UCSD-AML1 (cell line): ENCODE results near the gene TMEM37.

Experiments
- DNase-seq: peaks from one replicate; lab custom pipeline; 2025; ENCODE audit not compliant: unreplicated experiment; lab: John Stamatoyannopoulos, UW

Gene TMEM37

DNA sequence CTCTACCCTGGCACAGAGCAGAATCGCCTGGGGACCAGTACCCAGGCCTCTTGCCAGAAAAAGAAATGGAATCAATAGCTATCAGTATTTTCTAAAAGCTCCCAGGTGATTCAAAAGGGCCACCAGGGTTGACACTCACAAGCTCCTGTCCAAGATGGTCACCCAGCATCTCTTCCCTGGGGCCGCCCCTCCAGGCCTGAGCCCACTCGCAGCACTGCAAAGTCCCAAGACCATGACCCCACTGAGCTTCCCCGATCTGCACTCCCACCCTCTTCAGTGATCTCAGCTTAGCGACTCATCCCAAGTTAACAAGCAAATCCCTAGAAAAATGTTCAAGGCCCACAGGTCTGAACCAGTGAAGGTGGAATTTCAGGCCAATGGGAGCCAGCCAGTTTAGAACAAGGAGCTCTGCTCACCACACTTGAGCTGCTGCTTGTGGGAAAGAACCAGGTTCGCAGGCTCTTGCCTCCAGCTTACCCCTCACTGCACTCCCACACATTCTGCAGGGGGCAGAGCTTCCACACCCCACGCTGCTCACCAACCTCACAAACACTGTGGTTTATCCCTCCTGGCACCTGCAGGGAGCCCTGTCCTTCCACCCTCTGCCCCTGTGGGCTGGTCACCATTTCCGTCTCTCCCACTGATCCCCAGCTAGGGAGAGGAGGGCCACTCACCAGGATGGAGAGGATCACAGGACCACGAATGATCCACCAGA is 19.8 kb downstream of the TMEM37 start:
- no peak for DNase-seq

DNA sequence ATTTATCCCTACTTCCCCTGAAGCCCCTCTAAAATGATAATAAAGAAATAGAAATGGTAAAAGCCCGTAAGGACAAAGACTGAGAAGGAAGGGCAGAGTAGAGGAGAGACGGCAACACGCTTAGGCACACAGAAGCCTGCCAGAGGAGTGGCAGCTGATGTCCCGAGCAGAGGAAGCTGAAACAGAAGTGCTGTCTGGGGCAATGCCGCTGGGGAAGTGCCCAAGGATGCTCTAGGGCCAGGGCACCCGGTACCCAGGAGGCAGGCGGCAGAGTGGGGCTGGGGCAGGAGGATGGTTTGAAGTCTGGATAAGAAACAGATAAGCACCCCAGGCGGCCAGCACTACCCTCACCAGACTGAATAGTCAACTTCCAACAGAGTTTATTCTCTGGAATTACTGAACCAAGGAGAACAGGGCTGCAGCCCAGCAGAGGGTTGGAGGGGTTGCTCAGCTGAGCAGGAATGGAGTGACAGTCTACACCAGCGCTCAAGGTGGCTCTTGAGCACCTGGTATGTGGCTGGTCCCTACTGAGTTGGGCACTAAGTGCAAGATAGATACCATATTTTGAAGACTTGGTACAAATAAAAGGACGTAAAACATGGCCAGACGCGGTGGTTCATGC is 22.4 kb downstream of the TMEM37 start:
- no peak for DNase-seq

DNA sequence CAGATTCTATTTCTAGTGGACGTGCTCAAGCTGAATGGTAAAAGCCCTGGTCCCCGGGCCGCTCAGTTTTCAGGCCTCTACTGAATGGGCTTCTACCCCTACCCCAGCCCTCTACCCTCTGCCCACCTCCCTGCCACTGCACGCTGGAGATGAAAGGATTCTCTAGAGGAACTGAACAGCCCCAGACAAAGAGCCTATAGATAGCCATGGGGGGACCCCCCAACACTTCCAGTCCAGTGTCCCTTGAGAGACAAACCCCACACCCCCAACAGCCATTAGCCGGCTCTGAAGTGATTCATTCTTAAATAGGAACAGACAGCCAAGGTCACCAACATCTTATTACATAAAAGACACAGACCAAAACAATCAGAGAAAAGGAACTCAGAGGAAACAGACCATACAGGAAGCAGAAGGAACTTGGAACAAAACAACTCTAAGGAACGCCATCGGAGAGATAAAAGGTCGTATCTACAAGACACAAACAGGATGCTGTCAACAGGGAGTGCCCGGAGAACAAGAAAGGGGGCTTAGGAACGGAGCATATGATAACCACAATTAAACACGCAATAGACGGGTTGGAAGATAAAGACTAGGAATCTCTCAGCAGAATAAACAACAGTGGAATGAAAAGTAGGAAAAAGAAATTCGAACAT is 23.5 kb downstream of the TMEM37 start:
- DNase-seq, result no peak

DNA sequence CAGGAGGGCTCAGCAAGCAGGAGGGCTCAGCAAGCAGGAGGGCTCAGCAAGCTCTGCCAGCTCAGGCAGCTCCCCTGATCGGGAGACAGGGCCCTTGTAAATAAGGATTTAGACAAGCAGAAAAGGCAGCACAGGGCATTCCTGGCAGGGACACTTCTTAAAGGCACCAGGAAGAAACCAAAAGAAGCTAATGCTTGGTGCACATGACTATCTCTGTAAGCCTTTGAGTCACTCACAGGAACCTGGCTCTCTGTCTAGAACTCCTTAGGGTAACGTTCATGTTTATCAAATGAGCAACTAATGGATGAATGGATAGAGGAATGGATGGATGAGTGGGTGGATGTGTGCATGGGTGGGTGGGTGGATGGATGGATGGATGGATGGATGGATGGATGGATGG is 28.4 kb downstream of the TMEM37 start:
- no peak for DNase-seq

DNA sequence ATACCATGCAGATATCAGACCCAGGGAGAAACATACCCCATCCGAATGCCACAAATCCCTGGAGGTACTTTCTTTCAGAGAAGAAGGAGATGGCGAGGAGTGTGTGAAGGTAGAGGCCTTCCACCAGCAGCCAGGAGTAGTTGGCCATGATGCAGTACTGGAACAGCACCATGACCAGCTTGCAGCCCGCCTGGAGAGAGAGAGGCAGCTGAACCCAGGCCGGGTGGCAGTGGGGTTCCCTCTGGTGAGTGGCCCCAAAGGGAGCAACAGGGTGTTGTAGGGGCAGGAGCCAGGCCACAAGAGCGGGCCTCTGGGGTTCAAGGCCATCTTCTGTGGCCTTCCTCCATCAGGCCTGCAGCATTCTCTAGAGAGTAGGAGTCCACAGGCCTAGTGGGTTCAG is 30.2 kb downstream of the TMEM37 start:
- no peak for DNase-seq

DNA sequence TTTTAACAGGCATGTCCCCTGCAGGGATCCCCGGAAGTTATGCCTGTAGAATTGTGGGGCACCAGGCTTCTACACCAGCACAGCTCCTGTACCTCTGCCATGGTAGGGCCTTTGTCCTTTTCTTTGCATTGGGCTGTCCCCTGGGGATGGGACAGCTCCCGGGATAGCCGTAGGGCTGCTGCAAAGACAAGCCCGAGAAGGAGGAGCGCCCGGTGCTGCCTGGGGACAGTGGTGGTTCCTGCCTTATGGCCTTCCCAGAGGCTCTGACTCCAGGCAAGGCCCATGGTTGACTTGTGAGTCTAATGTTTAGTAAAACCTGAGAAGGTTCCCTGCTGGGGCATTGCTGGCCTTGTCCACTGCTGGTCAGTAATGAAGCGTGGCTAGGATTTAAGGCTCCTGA is 30.9 kb downstream of the TMEM37 start:
- no peak for DNase-seq

DNA sequence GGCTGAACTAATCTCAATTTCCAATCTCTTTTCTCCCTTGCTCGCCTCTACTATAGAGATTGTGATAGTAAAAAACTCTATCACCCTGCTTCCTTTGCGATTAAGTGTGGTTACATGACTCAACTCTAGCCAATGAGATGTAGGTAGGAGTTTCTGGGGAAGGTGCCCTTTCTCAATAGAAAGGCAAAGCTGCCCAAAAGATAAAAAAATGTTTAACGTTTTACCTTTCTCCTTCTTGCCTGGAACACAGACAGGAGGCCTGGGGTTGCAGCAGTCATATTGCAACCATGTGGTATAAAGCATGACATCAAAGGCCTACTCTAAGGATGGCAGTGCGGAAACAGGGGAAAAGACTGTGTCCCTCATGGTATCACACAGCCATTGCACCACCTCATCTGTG is 31.5 kb downstream of the TMEM37 start:
- DNase-seq, result no peak

DNA sequence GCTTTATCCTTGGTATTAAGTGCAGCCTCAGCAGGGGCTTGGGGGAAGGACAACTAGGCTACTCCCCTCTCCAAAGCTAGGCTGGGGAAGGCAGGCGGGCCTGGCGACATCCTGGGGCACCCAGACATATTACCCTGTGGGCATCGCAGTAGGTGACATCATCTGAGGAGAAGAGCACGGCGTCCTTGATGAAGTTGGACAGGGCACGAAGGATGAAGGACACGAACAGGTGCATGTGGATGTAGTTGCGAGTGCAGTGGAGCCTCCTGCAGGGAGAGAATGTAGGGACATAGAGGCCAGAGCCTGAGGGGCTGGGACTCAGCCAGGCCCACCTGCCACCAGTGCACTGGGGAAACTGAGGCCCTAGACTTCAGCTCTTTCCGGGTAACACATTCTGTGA is 32.3 kb downstream of the TMEM37 start:
- DNase-seq, result no peak

DNA sequence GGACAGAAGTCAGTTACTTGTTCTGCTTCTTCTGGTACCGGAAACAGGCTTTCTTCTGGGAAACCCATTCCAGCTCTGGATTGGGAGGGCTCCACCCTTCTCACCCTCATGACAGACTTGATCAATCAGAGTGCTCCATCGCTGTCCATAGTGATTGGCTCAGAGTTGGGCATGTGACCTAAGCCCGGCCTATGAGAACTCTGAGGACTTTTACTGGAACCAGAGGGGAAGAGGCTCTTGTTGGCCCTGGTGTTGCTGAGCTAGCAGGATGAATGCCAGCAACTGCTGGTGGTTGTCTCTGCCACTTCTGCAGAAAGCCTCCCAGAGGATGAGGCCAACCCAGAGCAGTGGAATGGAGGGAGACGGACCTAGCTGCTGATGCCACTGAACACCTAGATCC is 33.3 kb downstream of the TMEM37 start:
- DNase-seq, result no peak

DNA sequence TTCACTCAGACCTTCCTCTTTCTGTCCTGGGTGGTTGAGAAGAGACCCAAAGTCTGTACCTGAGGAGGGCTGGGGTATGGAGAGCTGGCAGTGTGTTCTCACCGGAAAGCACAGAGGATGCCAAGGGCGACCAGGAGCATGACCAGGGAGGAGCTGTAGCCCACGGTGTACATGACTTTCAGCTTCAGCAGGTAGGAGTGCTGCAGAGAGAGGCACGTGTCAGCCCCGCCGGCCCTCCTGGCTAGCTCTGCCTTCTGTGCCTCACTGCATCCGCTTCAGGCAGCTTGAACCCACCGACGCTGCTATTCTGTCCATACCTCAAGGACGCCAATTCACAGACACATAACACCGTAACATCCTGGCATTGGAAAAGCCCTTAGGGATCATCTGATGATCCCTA is 34.0 kb downstream of the TMEM37 start:
- no peak for DNase-seq

DNA sequence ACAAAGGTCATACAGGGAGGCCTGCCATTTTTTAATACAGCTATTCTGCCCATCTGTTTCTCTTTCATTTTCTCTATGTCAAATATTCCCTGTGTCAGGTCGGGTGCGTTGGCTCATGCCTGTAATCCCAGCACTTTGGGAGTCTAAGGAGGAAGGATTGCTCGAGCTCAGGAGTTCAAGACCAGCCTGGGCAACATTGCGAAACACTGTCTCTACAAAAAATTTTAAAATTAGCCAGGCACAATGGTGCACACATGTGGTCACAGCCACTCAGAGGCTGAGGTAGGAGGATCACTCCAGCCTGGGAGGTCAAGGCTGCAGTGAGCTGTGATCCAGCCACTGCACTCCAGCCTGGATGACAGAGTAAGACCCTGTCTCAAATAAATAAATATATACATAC is 34.7 kb downstream of the TMEM37 start:
- DNase-seq, result no peak

DNA sequence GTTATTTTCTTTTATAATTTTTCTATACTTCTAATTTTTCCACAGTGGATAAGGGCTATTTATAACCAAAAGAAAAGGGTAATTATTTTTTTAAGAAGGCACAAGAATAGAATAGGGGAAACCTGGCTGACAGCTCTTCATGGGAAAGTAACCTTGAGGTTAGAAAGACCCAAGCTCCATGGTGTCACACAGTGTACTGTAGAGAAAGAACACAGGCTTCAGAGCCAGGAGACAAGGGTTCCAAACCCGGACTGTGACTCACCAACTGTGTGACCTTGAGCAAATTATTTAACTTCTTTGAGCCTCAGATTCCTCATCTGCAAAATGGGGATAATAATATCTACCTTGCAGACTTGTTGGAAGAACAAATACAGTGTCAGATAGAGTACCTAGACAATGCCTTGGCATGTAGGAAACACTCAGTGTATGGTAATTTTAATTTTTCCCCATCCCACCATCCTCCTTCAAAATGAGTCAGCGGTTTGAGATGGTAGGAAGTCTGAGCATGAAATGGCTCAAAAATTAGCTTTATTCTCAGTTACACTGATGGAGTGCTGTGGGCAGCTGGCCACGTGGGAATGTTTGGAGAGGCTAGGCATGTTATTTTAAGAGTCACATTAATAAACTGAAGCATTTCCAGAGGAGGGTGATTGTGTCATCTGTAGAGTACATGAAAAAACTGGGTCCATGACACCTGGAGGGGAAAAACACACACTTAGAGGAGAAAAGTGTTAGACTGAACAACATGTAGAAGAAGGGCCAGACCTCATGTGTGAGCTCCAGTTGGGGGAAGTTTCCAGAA is 36.7 kb downstream of the TMEM37 start:
- DNase-seq, result no peak

DNA sequence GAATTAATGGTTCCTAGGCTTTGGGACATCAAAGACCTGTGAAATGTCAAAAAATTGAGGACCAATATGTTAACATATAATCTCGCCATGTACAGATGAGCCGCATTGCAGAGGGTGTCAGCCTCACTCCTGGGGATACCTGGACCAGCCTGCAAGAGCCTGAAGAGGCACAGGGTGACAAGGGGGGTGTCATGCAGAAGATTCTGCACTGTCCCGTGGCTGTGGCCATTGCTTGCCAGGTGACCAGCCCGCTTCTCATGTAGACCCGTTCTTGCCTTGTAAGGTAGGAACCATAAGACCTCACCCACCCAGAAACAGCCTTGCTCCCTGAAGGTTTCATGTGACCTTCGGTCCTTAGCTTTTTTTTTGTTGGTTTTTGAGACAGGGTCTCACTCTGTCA is 37.5 kb downstream of the TMEM37 start:
- DNase-seq, result no peak

DNA sequence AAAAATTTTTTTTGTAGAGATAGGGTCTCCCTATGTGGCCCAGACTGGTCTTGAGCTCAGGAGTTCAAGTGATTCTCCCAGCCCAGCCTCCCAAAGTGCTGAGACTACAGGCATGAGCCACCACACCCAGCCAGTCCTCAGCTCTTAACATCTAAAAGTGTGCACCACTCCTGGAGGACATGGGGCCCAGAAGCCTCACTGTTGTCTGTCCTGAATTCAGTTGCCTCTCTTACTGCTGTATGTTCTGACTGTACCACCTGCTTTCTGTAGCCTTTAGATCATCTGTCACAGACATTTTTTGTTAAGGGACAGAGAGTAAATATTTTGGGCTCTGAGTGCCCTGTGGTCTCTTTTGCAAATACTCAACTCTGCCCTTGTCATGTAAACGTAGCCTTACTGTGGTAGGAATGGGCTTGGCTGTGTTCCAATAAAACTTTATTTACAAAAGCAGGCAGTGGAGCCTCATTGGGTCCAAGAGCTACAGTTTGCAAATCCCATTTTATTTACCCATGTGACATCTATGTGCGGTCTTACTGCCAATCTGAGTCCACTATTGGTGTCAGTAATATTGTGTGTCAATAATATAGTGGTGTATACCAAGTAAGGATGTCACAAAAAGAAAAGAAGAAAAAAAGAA is 38.1 kb downstream of the TMEM37 start:
- DNase-seq, result no peak

DNA sequence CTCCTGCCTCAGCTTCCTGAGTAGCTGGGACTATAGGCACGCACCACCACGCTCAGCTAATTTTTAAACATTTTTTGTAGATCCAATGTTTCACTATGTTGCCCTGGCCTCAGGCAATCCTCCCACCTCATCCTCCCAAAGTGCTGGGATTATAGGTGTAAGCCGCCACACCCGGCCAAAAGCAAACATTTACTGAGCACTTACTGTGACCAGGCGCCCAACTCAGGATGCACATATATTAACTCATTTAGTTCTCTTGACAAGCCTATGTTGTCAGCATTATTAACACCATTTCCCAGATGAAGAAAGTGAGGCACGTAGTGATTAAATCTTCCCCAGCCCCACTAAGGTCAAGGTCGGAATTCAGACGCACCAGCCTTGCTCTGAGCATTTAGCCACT is 41.1 kb downstream of the TMEM37 start:
- no peak for DNase-seq

DNA sequence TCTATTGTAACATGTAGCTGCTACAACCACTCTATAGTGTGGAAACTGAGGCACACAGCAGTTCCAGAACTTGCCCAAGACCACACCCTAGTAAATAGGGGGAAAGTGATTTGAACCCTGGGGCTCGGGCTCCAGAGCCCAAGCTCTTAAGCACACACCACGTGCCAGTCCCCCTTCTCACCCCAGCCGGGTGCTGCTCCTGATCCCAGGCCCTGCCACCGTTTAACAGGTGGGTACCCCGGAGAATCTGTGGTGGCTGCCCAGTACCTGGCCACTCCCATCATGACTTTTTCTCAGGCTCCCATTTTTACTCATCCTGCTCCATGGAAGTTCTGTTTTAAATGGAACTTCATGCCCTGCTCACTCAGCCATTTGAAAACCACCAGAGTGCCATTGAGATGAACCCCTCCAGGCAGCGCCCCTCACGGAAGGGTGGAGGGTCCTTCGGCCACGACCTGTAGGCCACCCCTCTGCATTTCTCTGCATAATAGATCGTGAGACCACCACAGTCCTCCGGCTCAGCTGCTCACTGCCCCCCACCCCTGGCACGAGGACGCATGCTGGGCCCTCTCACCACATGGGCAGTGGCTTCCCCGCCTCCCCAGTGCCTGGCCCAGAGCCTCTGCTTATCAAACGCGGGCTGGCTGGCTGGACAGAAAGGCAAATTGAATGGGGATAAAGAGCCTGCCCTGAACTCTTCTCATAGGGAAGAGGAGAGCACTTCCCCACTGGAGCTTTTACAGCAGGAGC is 42.1 kb downstream of the TMEM37 start:
- no peak for DNase-seq

DNA sequence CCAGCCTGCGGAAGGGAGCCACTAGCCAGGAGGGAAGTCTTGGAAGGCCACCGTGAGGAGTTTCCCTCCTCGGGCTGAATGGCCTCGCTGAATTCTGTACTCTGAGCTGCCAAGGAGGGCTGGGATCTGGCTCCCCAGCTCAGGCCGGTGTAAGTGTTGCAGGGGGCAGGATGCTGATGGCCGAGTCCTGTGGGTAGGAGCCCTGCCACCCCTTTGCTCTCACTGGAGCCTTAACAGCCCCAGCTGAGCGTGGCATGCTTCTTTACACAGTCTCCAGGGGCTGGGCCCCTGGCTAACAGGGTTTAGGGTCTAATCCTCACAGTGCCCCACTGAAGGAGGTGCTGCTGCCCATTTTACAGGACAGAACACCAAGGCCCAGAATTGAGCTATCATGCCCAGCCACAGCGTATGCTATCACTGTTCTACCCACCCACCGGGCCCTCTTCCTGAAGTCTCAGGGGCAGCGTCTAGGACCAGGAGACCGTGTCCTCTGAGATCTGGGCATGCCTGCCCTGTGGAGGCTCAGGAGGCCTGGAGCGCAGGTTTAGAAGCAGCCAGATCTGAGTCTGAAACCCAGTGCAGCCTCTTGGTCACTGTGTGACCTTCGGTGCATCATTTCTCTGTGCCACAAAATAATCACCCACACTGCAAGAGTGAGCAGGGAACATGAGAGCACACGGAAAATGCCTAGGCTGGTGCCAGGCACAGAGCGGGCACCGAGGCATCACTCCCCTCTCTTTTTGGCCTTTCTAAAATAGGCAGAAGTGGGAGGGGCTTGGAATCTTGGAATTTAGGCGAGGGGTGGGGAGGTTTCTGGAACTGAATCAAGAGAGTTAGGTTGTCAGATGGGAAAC is 42.9 kb downstream of the TMEM37 start:
- DNase-seq, result no peak

DNA sequence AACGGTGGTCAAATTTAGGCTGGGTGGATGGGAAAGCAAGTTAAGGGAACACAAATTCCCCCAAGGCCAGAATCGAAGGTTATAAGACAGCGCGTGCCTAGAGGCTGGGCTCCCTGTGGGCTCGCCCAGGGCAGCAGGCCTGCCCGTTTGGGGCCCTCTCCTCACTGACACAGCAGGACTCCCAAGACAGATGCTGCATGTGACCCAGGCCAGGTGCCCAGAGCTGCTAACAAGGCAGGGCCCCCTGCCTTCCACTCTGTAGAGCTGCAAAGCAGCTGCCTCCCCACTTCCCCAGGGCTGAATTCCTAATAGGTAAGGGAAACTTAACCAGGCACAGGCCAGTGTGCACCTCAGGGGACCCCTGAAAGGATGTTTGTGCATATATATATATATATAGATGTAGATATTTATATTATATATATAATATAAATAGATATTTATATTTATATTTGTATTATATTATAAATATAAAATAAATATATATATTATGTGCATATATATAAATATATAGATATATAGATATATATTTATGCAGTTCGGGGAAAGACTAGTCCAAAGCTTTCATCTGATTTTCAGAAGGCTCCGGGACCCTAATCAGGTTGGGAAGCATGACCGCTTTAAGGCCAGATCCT is 43.7 kb downstream of the TMEM37 start:
- DNase-seq, result no peak

DNA sequence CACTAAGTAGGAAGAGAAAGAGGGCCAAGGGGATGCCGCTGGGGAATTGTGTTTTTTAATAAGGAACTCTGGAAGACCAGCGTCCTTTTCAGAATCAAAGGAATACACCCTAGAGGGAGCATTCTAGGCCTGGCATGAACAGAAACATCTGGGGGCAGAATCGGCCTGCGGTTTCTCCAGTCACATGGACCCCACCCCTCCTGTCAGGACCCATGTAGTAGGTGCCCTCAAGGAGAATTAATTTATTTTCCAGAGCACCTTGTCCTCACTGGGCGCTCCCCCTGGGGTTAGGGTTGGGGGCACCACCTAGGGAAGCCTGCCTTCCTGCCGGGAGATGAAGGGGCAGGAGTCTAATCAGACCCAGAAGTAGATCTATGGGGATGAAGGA is 44.2 kb downstream of the TMEM37 start:
- no peak for DNase-seq
